GM18502 (cell line): ENCODE measurements around the gene ESR2.
"Not testable (repeated sequence)": the region's sequence is repeated elsewhere in the genome, so short reads cannot be mapped to it uniquely, and the experiment has no call there.

Source experiments
- ATAC-seq: cut with Tn5 transposase; IDR thresholded peaks from one replicate; pipeline ENCODE4 v1.9.1; 2021; ENCODE audit warnings: mild to moderate bottlenecking; ENCODE audit not compliant: unreplicated experiment, poor library complexity

Gene ESR2

DNA sequence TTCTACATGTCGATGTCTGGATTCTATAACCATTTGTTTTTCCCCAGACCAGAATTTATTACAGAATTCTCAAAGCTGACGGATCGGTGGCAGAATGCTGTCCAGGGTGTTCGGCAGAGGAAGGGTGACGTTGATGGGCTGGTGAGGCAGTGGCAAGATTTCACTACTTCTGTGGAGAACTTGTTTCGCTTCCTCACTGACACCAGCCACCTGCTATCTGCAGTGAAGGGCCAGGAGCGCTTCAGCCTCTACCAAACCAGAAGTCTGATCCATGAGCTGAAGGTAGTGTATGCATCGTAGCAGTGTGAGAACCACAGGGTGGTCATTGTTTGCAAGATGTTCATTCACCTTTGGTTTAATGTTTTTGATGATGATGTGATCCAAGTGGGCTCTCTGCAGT is 124.0 kb downstream of the ESR2 start:
- no peak for ATAC-seq

GRCh38 chr14:64159588-64159987 is 134.6 kb downstream of the ESR2 start:
- no peak for ATAC-seq

DNA sequence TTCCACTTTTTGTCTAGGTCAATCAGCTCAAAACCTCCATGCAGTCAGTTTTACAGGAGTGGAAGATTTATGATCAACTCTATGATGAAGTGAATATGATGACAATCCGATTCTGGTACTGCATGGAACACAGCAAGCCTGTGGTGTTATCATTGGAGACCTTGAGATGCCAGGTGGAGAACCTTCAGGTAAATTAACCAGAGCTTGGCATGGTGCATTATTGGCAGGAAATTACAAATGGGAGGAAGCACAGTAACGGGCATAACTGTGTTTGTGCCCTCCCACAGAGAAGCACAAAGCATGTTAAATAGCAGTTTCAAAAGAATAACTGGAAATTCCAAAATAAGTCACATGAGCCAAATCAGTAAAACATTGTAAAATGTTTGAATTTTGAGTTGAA is 135.6 kb downstream of the ESR2 start:
- no peak for ATAC-seq

DNA sequence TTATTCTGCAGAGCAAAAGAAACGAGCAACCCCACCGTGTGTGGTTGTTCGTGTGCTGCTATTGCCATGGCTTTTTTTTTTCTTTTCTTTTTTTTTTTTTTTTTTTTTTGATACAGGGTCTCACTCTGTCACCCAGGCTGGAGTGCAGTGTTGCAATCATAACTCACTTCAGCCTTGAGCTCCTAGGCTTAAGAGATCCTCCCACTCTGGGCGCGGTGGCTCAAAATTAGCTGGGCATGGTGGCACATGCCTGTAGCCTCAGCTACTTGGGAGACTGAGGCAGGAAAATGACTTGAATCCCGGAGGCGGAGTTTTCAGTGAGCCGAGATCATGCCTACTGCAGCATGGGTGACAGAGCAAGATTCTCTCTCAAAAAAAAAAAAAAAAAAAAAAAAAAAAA is 144.2 kb downstream of the ESR2 start:
- no peak for ATAC-seq

DNA sequence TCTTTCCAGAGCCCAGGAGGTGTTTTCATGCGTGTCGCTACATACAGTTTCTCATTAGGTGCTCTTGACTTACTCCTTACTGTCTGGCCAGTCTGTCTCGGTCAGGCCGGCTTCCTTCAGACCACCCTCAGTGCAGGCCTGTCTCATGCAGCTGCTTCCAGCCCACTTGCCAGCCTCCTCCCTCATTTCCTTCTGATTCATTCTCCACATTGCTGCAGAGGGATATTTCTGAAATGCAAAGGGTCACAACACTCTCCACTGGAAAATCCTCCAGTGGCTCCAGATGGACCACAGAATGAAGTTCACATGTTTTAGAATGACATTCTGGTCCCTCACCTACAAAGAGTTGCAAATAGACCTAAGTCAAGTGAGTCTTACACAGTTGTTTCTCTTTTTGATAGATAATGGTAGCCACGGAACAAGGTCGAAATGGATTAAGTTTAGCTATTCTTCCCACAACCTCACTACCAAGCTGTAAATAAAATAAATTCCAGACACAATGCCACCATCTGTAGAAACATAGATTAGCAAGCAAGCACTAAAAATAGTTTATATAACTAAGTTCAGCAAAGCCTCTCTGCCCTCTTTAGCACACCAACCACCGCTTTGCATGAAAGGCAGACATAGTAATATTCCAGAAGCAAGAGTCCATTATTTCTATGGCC is 146.9 kb downstream of the ESR2 start:
- no peak for ATAC-seq

- no peak for ATAC-seq
Measured at GRCh38 chr14:64137657-64138290, 156.4 kb downstream of the ESR2 start.

DNA sequence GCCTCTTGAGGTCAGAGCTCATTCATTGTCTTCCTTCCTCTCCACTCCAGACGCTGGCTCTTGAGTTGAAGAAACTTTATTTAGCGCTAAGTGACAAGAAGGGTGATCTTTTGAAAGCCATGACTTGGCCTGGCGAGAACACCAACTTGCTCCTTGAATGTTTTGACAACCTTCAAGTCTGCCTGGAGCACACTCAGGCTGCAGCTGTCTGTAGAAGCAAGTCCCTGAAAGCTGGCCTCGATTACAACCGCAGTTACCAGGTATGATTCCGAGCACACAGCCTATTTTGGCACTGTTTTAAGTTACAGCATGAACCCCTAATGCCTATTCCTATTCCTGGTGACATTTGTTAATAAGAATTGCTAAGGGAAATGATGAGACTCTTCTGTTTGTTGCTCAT is 167.6 kb downstream of the ESR2 start:
- ATAC-seq = no peak

DNA sequence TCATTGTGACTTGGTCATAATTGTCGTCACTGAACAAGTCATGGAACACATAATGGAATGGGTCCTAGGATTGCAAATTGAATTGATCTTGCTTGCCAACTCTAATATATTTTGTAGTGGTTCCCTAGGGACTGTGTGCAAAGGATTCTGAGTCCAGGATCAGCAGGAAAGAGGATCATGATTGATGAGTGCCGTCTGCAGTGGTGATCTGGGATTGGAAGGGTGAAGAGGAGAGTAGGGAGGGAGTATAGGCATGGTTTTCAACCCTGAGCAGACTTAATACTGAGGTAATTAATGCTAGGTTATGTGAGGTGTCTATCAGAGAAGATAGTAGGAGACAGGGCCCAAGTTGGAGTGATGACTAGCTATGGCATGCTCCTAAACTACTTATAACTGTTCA is 168.9 kb downstream of the ESR2 start:
- no peak for ATAC-seq

DNA sequence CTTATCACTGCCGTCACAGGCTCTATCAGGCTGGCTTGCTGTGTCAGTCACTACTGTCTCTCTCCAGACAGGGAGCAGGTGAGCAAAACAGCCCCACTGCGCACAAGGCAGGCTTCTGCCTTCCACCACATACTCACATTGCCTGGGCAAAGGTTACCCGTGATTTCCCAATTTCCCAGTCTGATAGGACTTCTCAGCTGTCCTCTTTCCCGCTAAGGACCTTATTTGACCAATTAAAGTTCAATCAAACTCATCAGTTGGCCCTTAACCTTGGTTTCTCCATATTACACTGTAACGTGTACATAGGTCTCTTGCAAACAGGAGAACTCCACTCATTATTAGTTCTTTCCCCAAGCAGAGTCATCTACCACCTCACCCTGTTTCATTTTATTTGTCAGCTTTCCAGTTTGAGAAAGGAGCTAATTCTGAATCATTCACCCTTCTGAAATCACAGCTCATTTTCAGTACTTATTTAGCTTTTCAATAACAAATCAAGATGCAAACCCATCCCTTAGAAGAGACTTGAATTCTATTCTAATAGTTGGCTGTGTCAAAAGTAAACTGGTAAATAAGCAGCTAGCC is 170.8 kb downstream of the ESR2 start:
- no peak for ATAC-seq

GRCh38 chr14:64119980-64120379 is 174.2 kb downstream of the ESR2 start:
- no peak for ATAC-seq

DNA sequence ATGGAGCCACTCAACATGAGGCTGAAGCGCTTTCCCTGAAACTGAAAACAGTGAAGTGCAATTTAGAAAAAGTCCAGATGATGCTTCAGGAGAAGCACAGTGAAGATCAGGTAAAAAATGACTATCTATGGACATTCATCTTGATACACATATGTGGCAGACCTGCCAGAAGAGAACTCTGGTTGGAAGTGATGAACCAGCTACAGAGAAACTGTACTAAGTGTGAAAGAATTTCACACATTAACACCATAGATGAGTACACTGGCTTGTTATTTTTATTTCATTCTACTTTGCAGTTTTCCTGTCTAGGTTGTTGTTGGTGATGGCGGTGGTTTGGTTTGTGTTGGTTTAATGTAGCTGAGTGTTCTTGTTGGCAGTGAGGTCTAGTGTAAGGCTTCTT is 174.7 kb downstream of the ESR2 start:
- no peak for ATAC-seq

DNA sequence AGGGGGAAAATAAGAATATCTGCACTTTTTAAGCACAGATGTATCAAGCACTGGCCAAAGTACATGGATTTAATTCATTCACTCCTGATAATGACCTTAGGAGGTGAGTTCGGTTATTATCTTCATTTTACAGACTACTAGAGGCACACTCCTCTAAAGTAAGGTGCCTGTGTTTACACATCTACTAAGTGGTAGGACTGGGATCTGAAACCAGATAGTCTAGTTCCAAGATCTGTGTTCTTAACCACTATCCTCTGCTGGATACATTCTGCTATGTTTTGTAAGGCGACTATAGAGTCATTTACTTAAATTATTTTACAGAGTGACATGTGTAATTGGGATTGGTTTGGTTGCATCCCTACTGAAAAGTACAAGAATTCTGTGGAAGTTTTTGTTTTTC is 175.3 kb downstream of the ESR2 start:
- no peak for ATAC-seq

DNA sequence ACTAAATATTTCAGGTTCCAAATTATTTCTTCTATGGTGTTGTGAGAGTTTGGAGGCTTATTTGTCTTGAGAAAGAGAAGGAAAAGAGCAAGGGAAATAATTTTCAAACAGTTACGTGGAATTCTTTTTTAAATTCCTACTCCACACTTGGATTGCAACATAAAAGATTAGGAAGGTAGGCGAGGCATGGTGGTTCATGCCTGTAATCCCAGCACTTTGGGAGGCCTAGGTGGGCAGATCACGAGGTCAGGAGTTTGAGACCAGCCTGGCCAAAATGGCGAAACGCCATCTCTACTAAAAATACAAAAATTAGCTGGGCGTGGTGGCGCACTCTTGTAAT is 175.8 kb downstream of the ESR2 start:
- ATAC-seq = not testable (repeated sequence)

DNA sequence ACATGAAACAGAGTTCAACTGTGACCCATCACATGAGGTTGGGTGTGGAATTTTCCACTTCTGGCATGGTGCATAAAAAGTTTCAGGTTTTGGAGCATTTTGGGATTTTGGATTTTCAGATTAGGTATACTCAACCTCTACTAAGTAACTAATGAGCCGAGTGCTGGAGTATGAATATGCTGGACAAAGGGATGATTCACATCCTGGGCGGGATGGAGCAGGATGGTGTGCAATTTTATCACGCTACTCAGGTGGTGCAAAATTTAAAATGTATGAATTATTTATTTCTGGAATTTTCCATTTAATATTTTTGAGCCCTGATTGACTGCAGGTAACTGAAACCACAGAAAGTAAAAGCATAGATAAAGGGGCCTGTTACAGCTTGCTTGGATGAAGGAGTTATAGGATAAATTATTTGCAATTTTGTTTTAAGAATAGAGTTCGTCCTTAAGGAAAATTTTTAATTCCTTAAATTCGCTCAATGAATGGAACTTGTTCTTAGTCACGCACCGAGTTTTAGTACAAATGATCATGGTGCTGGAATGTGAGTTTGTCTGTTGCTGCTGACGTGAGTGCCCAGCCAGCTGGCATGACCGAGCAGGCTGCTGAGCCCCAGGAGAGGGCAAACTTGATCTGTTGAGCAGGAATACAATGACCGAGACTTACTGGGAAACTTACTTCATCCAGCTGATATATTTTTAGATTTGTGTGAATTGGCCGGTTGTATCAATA is 176.3 kb downstream of the ESR2 start:
- ATAC-seq = no peak

DNA sequence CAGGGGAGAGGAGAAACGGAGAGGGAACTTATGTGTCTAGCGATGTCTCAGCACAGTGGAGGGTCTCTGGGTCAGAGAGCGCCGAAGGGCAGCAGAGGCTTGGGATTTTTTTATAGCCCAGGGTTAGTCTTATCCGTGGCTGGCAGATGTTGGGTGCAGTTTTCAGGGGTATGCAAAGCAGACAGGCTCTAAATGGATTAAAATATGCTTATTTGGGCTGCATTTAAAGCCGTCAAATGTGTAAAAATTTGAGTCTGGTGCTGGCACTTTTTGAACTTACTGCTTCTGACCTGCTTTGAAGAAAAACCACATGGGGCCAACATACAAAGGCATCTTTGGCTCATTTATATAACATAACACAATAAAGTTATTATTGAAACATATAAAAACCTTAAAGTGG is 178.8 kb downstream of the ESR2 start:
- no peak for ATAC-seq

DNA sequence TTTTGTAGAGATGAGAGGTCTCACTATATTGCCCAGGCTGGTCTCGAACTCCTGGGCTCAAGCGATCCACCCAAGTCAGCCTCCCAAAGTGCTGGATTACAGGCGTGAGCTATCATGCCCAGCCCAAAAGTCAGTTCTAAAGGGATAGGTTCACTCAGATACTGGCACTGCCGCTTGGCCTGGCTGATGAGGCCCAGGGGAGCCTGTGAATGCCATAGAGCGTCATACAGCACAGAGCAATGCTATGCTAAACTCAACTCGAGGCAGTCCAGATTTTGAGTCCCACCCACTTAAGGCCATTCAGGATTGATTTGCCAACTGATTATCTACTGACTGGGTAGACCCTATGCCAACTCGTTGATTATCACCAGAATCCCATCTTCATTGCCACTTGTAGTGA is 179.4 kb downstream of the ESR2 start:
- no peak for ATAC-seq

GRCh38 chr14:64114166-64114565 is 180.0 kb downstream of the ESR2 start:
- ATAC-seq = no peak

DNA sequence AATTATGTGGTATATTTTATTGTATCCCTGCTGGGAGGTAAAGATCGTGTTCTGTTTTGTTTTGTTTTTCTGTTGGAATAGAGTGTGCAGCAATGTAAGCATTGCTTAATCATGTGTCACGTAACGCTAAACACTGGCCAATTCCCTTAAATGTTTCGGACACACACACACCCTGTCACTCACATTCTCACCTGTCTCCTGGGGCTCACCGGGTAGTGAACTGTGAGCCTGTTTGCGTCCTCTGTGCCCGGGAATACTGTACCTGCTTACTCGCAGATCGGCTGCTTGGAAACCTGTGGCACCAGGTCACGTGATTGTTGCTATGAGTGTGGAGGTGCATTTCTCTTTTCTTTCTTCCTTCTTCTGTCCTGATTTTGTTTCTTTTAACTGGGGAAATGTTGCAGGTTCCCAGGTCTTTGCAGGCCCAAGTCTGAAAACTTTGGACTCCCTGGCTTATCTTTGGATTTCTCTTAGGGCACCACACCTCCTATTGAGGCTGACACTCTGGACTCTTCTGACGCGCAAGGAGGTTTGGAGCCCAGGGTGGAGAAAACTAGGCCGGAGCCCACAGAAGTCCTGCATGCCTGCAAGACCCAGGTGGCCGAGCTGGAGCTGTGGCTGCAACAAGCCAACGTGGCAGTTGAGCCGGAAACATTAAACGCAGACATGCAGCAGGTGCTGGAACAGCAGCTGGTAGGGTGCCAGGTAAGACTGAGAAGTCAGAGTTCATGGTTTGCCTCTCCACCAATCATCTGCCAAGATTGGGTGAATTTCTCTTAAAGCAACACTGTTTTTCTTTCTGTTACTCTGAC is 181.1 kb downstream of the ESR2 start:
- no peak for ATAC-seq

- ATAC-seq = no peak
Measured at GRCh38 chr14:64110802-64111201, 183.4 kb downstream of the ESR2 start.

DNA sequence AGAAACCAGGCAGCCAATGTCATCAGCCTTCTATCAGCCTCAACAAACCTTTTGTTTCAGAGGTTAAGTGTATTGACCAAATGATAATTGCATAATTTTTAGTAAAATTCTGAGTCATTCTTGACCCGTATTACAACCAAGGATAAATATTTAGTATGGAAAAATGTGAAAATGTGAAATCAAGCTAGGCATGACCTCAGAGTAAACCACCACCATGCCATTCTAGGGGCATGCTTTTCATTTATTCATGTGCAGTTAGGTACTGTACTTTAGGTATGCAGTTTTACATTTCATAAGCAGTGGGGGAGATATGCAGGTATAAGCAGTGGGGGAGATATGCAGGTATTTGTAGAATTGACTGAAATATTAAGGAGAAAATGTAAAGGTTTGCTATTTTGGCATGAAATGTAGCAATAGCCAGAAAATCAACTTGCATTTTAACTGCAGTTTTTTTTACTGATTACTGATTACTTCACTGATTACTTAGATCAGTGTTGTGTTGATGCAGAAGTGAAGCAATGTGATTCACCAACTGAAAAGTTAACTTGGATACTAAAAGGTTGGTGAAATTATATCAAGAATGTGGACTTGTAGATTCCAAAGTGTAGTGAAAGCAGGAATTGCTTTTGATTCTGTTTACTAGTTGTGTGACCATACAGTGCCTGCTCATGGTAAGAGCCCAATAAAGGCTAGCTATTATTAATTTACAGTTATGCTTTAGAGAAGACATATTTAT is 184.2 kb downstream of the ESR2 start:
- ATAC-seq = no peak
